Caco-2 (cell line): ENCODE results near the gene EPS15. TPM values are rescaled to one million over a fixed set of nuclear protein-coding genes. Genes with fewer than 3 reads are reported as not detected.

Experiments
- BruUV-seq: library from RNA; stranded (reverse); fragments of 400-500 nt; replicated peaks from 2 replicates; lab custom pipeline; 2021; lab: Mats Ljungman, UMichigan
- CTCF ChIA-PET: fragments of 300-600 bp; sonication (Branson Sonifier 250); formaldehyde crosslinking; loops from one replicate; lab custom pipeline; 2022; ENCODE audit warnings: antibody characterized with exemption; lab: Charles Lee
- POLR2A ChIA-PET: fragments of 300-600 bp; sonication (Branson Sonifier 250); formaldehyde crosslinking; loops from one replicate; lab custom pipeline; 2022; ENCODE audit warnings: antibody characterized with exemption; lab: Charles Lee
- DNase-seq, 2 experiments: peaks; one replicate each; pipeline versions ENCODE4 v3.0.0 to v3.0.0-alpha.2; 2020 to 2022
- H3K27me3 ChIP-seq: replicated peaks from 2 replicates; pipeline ENCODE4 v1.6.0; 2011; ENCODE audit warnings: low read length; ENCODE audit not compliant: control insufficient read depth, insufficient read depth
- H3K36me3 ChIP-seq: 2 replicates; pipeline ENCODE4 v1.5.1; 2011; ENCODE audit warnings: low read length; ENCODE audit not compliant: control insufficient read depth, insufficient read depth
- H3K4me1 ChIP-seq: fragments of 250-450 bp; sonication (Bioruptor Pico); 2 replicates; pipeline ENCODE4 v1.5.1; 2020; ENCODE audit warnings: mild to moderate bottlenecking
- H3K4me3 ChIP-seq: 2 replicates; pipeline ENCODE4 v1.5.1; 2011; ENCODE audit warnings: low read depth, mild to moderate bottlenecking, control low read depth, low read length
- H3K9me3 ChIP-seq: fragments of 250-450 bp; sonication (Bioruptor Pico); 2 replicates; pipeline ENCODE4 v1.5.1; 2020; ENCODE audit warnings: mild to moderate bottlenecking, moderate library complexity
- H3K27ac Mint-ChIP-seq: one replicate; pipeline ENCODE4 v1.8.0; 2022; ENCODE audit warnings: mixed read lengths; ENCODE audit not compliant: unreplicated experiment
- H3K27me3 Mint-ChIP-seq: one replicate; pipeline ENCODE4 v1.8.0; 2022; ENCODE audit warnings: mixed read lengths; ENCODE audit not compliant: insufficient read depth, unreplicated experiment
- H3K36me3 Mint-ChIP-seq: one replicate; pipeline ENCODE4 v1.8.0; 2022; ENCODE audit warnings: mild to moderate bottlenecking, mixed read lengths; ENCODE audit not compliant: insufficient read depth, unreplicated experiment
- H3K4me1 Mint-ChIP-seq: one replicate; pipeline ENCODE4 v1.8.0; 2022; ENCODE audit warnings: low read depth, mixed read lengths; ENCODE audit not compliant: unreplicated experiment
- H3K4me3 Mint-ChIP-seq: one replicate; pipeline ENCODE4 v1.8.0; 2022; ENCODE audit warnings: mild to moderate bottlenecking, moderate library complexity, mixed read lengths; ENCODE audit not compliant: unreplicated experiment
- H3K9me3 Mint-ChIP-seq: one replicate; pipeline ENCODE4 v1.8.0; 2022; ENCODE audit warnings: mixed read lengths; ENCODE audit not compliant: unreplicated experiment
- intact Hi-C: fragments of 100-400 bp; cut with micrococcal nuclease; formaldehyde crosslinking; loops from one replicate; pipeline ENCODE4 v1.10.0; 2022; ENCODE audit not compliant: unreplicated experiment
- total RNA-seq: library from RNA; stranded (reverse); gene quantifications from 2 replicates; pipeline ENCODE4 v1.2.3, GENCODE V29; 2022
- TF ChIP-seq, protein P1 (sequence below), 2 experiments: fragments of 200-600 bp in 1 of 2; IDR thresholded peaks; 1 replicate in 1 of 2; 2 replicates in 1 of 2; pipeline versions ENCODE4 v1.5.1 to v1.8.0; 2011 to 2022; ENCODE audit warnings: antibody characterized with exemption in 1 of 2, control low read depth in 1 of 2, inconsistent platforms in 1 of 2, low read depth in 1 of 2, low read length in 1 of 2, mild to moderate bottlenecking in 1 of 2, moderate library complexity in 1 of 2; ENCODE audit not compliant: insufficient read depth in 1 of 2, severe bottlenecking in 1 of 2, unreplicated experiment in 1 of 2

Gene EPS15
- total RNA-seq, 1 experiment from 2014 or later: 41.5 TPM

GRCh38 chr1:51442616-51443015 lies 76.5 kb downstream of the EPS15 start:
- intact Hi-C loops: loop anchor here (10.0 kb wide), 1 partner anchor 322 kb away; no protein-coding TSS in a partner anchor
- no peak for DNase-seq
- no peak overlapping the region for H3K27ac Mint-ChIP-seq
- ChIA-PET CTCF (no interaction called here), POLR2A (no interaction called here)
- BruUV-seq: no TSS peak
- H3K27me3 ChIP-seq: no peaks in the 10 kb centered on the region
- H3K9me3 ChIP-seq: no peaks in the 10 kb centered on the region
- no peaks in the 10 kb centered on the region for H3K36me3 ChIP-seq
- H3K36me3 Mint-ChIP-seq: peaks cover 9% of the 10 kb centered on the region
- no peak overlapping the region for H3K4me3 ChIP-seq
- H3K4me1 Mint-ChIP-seq: no peaks in the 10 kb centered on the region
- no peaks in the 10 kb centered on the region for H3K27me3 Mint-ChIP-seq
- no peak overlapping the region for H3K4me3 Mint-ChIP-seq
- TF ChIP-seq, protein P1, sequence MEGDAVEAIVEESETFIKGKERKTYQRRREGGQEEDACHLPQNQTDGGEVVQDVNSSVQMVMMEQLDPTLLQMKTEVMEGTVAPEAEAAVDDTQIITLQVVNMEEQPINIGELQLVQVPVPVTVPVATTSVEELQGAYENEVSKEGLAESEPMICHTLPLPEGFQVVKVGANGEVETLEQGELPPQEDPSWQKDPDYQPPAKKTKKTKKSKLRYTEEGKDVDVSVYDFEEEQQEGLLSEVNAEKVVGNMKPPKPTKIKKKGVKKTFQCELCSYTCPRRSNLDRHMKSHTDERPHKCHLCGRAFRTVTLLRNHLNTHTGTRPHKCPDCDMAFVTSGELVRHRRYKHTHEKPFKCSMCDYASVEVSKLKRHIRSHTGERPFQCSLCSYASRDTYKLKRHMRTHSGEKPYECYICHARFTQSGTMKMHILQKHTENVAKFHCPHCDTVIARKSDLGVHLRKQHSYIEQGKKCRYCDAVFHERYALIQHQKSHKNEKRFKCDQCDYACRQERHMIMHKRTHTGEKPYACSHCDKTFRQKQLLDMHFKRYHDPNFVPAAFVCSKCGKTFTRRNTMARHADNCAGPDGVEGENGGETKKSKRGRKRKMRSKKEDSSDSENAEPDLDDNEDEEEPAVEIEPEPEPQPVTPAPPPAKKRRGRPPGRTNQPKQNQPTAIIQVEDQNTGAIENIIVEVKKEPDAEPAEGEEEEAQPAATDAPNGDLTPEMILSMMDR (IDR thresholded peaks at IDR 0.05; ENCODE audit: insufficient read depth in 1 of 2, low read depth in 1 of 2, low read length in 1 of 2, severe bottlenecking in 1 of 2, unreplicated experiment in 1 of 2): no peak
- H3K4me1 ChIP-seq: no peaks in the 10 kb centered on the region
- H3K9me3 Mint-ChIP-seq: no peaks in the 10 kb centered on the region

- Mint-ChIP-seq H3K4me1 (no peaks in the 10 kb centered on the region), H3K27ac (no peak overlapping the region), H3K27me3 (no peaks in the 10 kb centered on the region), H3K9me3 (no peaks in the 10 kb centered on the region), H3K4me3 (no peak overlapping the region), H3K36me3 (peaks cover 9% of the 10 kb centered on the region)
- Histone ChIP-seq H3K4me1 (no peaks in the 10 kb centered on the region), H3K4me3 (no peak overlapping the region), H3K36me3 (no peaks in the 10 kb centered on the region), H3K9me3 (no peaks in the 10 kb centered on the region), H3K27me3 (no peaks in the 10 kb centered on the region)
- DNase-seq: no peak
- TF ChIP-seq, protein P1 (IDR thresholded peaks at IDR 0.05; ENCODE audit: insufficient read depth in 1 of 2, low read depth in 1 of 2, low read length in 1 of 2, severe bottlenecking in 1 of 2, unreplicated experiment in 1 of 2): no peak
- intact Hi-C loops: loop anchor here (10.0 kb wide), 1 partner anchor 323 kb away; no protein-coding TSS in a partner anchor
- CTCF ChIA-PET: no interaction called here
- POLR2A ChIA-PET: interaction anchor here (0.6 kb wide), 1 partner anchor 14 kb away, joined by 4 read pairs; no protein-coding TSS in a partner anchor
- no TSS peak for BruUV-seq
Observed at GRCh38 chr1:51442198-51442597, 76.9 kb downstream of the EPS15 start.

- Mint-ChIP-seq H3K27ac (no peak overlapping the region), H3K4me1 (no peaks in the 10 kb centered on the region)
- POLR2A ChIA-PET: no interaction called here
Observed at GRCh38 chr1:51439895-51440294, 79.2 kb downstream of the EPS15 start.

More at GRCh38 chr1:51439895-51440294, 79.2 kb downstream of the EPS15 start:
- no peaks in the 10 kb centered on the region for H3K9me3 Mint-ChIP-seq
- DNase-seq: no peak
- no peaks in the 10 kb centered on the region for H3K27me3 Mint-ChIP-seq
- CTCF ChIA-PET: no interaction called here
- H3K36me3 ChIP-seq: no peaks in the 10 kb centered on the region
- H3K4me3 ChIP-seq: no peak overlapping the region
- no TSS peak for BruUV-seq
- H3K36me3 Mint-ChIP-seq: peaks cover 10% of the 10 kb centered on the region
- intact Hi-C loops: loop anchor here (10.0 kb wide), 1 partner anchor 325 kb away; no protein-coding TSS in a partner anchor
- no peaks in the 10 kb centered on the region for H3K9me3 ChIP-seq
- no peak overlapping the region for H3K4me3 Mint-ChIP-seq
- TF ChIP-seq, protein P1 (IDR thresholded peaks at IDR 0.05; ENCODE audit: insufficient read depth in 1 of 2, low read depth in 1 of 2, low read length in 1 of 2, severe bottlenecking in 1 of 2, unreplicated experiment in 1 of 2): no peak
- H3K4me1 ChIP-seq: no peaks in the 10 kb centered on the region
- no peaks in the 10 kb centered on the region for H3K27me3 ChIP-seq
